Naive thymus-derived CD8-positive, alpha-beta T cell (primary cell): ENCODE results near the gene CPD. TPM values are rescaled to one million over a fixed set of nuclear protein-coding genes. Genes with fewer than 3 reads are reported as not detected.
A peak's percentile ranks its signal among the peaks of the same experiment; 100 is the strongest.
"Not testable (repeated sequence)": the region's sequence is repeated elsewhere in the genome, so short reads cannot be mapped to it uniquely, and the experiment has no call there.

Source experiments
- ATAC-seq, 2 donors: fragments of 150-1000 bp; cut with Tn5 transposase in 1 of 2; sonication (Bioruptor Pico), chemical (Tn5 transposase) in 1 of 2; 1 replicate in 1 of 2; 2 replicates in 1 of 2; pipeline ENCODE4 v1.10.0; 2021; ENCODE audit warnings: mild to moderate bottlenecking in 2 of 2, moderate library complexity in 2 of 2
- POLR2A ChIA-PET: fragments of 350-600 bp; sonication (Branson Sonifier 250); formaldehyde crosslinking; loops from one replicate; lab custom pipeline; 2021; ENCODE audit warnings: antibody characterized with exemption; lab: Charles Lee
- DNase-seq, 10 donors: peaks; one replicate each; pipeline versions ENCODE4 v3.0.0 to v3.0.0-alpha.2; 2020 to 2022
- H3K27ac Mint-ChIP-seq, 10 donors: one replicate each; pipeline ENCODE4 v1.8.0; 2020 to 2022; ENCODE audit warnings: mild to moderate bottlenecking in 10 of 10, mixed read lengths in 10 of 10, moderate library complexity in 4 of 10, inconsistent platforms in 1 of 10
- H3K27me3 Mint-ChIP-seq, 5 donors: one replicate each; pipeline ENCODE4 v1.8.0; 2021 to 2022; ENCODE audit warnings: mixed read lengths in 5 of 5
- H3K36me3 Mint-ChIP-seq, 3 donors: one replicate each; pipeline ENCODE4 v1.8.0; 2020 to 2022; ENCODE audit warnings: mixed read lengths in 3 of 3, mild to moderate bottlenecking in 2 of 3, inconsistent platforms in 1 of 3
- H3K4me1 Mint-ChIP-seq, 4 donors: one replicate each; pipeline ENCODE4 v1.8.0; 2021 to 2022; ENCODE audit warnings: mixed read lengths in 4 of 4
- H3K4me3 Mint-ChIP-seq, 10 donors: one replicate each; pipeline ENCODE4 v1.8.0; 2020 to 2022; ENCODE audit warnings: mild to moderate bottlenecking in 10 of 10, mixed read lengths in 10 of 10, moderate library complexity in 6 of 10, inconsistent platforms in 1 of 10
- H3K9me3 Mint-ChIP-seq, 9 donors: one replicate each; pipeline ENCODE4 v1.8.0; 2020 to 2022; ENCODE audit warnings: mixed read lengths in 9 of 9, mild to moderate bottlenecking in 3 of 9, inconsistent platforms in 1 of 9, moderate library complexity in 1 of 9
- polyA plus RNA-seq, 3 donors: library from polyadenylated mRNA; unstranded; fragments of 300-500 nt; fragmentation: Illumina TruSeq; gene quantifications; one replicate each; pipeline ENCODE4 v1.2.3, GENCODE V29; 2021
- total RNA-seq, 8 experiments: library from RNA in 2 of 8; stranded (reverse) in 2 of 8; gene quantifications; one replicate each; pipeline ENCODE4 v1.2.3 and lab custom pipeline; 2021 to 2026

CPD gene
- total and polyA plus RNA-seq, 5 experiments from 2014 or later = 7.6 to 27.7 (median 11.2) TPM

DNA sequence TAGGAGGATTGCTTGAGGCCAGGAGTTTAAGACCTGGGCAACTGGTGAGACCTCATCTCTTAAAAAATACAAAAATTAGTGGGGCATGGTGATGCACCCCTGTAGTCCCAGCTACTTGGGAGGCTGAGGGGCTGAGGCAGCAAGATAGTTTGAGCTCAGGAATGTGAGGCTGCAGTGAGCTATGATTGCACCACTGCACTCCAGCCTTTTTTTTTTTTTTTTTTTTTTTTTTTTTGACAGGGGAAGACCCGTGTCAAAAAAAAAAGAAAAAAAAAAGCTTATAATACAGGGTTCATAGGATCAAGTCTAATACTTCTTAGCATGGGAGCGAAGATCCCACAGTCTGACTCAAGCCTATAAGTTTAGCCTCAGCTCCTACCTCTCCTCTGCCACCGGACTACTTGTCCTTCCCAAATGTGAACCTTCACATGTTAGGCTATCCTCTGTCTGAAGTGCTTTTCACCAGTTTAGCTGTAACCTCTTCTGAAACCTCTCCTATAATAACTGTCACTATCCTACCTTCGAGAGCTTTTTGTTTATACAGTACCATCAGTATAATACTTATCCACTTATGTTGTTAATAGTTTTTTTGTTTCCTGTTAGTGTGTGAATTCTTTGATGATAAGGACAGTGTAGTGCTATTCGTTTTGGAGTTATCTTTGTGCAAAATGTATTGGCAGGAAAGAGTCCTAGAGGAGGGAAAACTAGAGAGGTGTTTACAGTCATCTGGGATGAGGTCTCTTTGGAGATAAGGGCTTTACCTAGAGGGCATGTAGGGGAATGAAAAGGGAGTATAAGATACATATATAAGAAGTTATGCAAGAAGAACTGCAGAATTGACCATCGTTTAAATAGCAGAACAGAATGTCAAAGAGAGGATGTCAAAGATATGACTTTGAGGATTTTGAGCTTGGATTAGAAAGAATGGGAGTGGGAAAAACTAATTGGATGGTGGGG lies 15.5 kb downstream of the CPD start:
- H3K4me3 Mint-ChIP-seq = no peak overlapping the region
- H3K4me1 Mint-ChIP-seq = peaks cover 9 to 22% (median 16%) of the 10 kb centered on the region in 4 donors
- H3K9me3 Mint-ChIP-seq = no peaks in the 10 kb centered on the region
- POLR2A ChIA-PET = interaction anchor here (0.6 kb wide), 3 partner anchors 295 to 1090 kb away, joined by 3 to 8 read pairs (median 3); no protein-coding TSS in a partner anchor
- H3K27me3 Mint-ChIP-seq = no peaks in the 10 kb centered on the region
- DNase-seq (no peak), ATAC-seq (no peak)
- peak overlapping the region in 2 of 10 donors; percentile 1 to 21 for H3K27ac Mint-ChIP-seq
- peaks cover 0 to 36% (median 9%) of the 10 kb centered on the region in 3 donors for H3K36me3 Mint-ChIP-seq

DNA sequence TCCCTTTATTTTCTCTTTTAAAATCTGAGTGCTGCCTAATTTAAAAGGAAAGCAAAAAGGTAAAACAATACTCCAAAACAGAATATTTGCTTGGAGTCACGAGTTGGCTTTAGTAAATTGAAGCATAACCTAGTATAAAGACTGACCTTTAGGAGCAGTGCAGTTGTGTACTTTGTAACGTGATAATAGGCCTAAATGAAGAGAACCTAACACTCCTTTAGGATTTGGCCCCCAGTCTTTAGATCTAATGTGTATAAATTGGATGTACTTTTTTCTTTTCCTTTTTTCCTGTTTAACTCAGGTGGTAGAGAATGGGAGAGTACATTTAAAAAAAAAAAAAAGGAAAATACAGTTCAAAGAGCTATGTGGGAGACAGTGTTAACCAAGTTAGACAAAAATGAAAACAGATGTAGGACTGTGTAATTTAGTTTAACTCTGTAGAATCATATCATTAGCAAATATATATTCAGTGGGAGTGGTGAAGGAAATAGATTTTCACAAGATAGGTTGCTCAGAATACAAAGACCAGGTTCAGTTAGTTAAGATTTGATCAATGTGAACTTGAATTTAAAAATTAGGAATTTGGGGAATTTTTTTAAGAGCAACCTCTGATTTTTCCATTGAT lies 16.8 kb downstream of the CPD start:
- H3K27me3 Mint-ChIP-seq = no peaks in the 10 kb centered on the region
- no peak overlapping the region for H3K27ac Mint-ChIP-seq
- peaks cover 11 to 22% (median 14%) of the 10 kb centered on the region in 4 donors for H3K4me1 Mint-ChIP-seq
- H3K36me3 Mint-ChIP-seq = peaks cover 0 to 26% (median 7%) of the 10 kb centered on the region in 3 donors
- DNase-seq (no peak), ATAC-seq (no peak)
- H3K4me3 Mint-ChIP-seq = no peak overlapping the region
- no peaks in the 10 kb centered on the region for H3K9me3 Mint-ChIP-seq
- POLR2A ChIA-PET = interaction anchor here (0.7 kb wide), 1 partner anchor 517 kb away, joined by 5 read pairs; no protein-coding TSS in a partner anchor

DNA sequence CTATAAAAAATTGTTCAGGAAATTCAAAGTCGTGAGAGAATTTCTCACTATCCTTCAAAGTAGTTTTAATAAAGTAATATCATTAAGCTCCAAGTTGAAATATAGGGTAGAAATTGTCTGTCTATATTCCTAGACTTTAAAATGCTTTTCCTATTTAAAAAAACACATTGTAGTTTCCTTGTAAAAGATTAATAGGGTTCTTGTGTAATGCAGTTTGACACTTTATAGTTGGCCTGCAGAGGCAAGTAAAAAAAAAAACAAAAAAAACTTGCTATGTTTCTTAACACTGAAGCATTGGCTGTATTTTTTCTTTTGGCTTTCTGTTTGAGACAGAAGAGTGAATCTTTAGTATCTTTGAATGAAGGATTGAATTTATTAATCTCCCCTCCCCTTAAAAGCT lies 17.4 kb downstream of the CPD start:
- no peaks in the 10 kb centered on the region for H3K27me3 Mint-ChIP-seq
- POLR2A ChIA-PET = interaction anchor here (0.7 kb wide), 1 partner anchor 518 kb away, joined by 5 read pairs; no protein-coding TSS in a partner anchor
- ATAC-seq (no peak), DNase-seq (no peak)
- H3K36me3 Mint-ChIP-seq = peaks cover 0 to 24% (median 7%) of the 10 kb centered on the region in 3 donors
- H3K4me3 Mint-ChIP-seq = no peak overlapping the region
- H3K9me3 Mint-ChIP-seq = no peaks in the 10 kb centered on the region
- H3K4me1 Mint-ChIP-seq = peaks cover 13 to 22% (median 17%) of the 10 kb centered on the region in 4 donors
- no peak overlapping the region for H3K27ac Mint-ChIP-seq

DNA sequence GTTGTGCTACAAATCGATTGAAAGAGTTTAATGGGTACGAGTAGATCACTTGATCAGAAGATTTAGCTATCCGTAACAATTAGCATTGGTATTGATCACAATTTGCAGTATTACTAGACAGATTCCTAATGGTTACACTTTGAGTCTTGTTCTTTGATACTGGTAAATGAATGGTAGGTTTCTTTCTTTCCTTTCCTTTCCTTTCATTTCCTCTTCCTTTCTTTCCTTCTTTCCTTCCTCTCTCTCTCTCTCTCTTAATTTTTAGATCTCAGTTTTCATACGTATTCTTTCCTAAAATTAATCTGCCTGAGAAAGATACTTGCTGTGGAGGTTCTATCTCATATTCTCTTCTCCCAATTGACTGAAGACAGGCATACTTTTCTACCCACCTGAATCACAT lies 17.9 kb downstream of the CPD start:
- no peak for DNase-seq
- Mint-ChIP-seq H3K9me3 (no peaks in the 10 kb centered on the region), H3K27ac (no peak overlapping the region), H3K36me3 (peaks cover 0 to 24% (median 3%) of the 10 kb centered on the region in 3 donors), H3K27me3 (no peaks in the 10 kb centered on the region), H3K4me1 (peaks cover 15 to 22% (median 18%) of the 10 kb centered on the region in 4 donors), H3K4me3 (no peak overlapping the region)
- ATAC-seq = no peak
- POLR2A ChIA-PET = no interaction called here

DNA sequence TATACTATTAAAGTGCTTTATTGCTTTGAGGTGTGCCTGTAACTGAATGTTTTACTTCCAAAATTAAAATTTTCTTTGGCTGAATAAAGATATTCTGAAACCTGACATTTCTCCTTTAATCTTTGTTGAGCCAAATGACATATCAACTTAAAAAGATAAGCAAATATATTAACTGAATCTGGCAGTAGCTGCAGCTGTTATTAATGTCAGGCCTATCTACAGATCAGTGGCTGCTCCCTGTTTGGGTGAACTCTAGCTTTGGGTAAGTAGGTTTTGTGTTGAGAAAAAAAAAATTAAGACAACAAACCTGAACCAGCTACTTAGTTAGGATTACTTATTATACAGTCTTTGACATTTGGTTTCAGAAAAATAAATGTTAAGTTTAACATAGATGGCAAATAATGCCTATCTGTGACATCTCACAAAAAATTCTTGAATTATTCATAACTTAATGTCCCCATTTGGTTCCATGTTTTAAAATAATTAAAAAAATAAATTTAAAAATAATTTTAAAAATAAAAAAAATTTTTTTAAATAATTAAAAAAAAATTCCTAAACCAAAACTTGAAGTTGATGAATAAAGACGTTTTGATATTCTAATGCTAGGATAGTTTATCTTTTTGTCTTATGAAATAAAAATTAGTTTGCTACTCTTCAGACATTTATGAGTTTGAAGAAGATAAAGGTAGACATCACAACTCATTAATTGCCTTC lies 19.8 kb downstream of the CPD start:
- no peaks in the 10 kb centered on the region for H3K27me3 Mint-ChIP-seq
- no peak for ATAC-seq
- H3K4me3 Mint-ChIP-seq = no peak overlapping the region
- peaks cover 15 to 22% (median 20%) of the 10 kb centered on the region in 4 donors for H3K4me1 Mint-ChIP-seq
- H3K36me3 Mint-ChIP-seq = peaks cover 5 to 29% (median 12%) of the 10 kb centered on the region in 3 donors
- no peak for DNase-seq
- H3K9me3 Mint-ChIP-seq = peaks cover 0 to 5% (median 0%) of the 10 kb centered on the region in 9 donors
- no peak overlapping the region for H3K27ac Mint-ChIP-seq
- POLR2A ChIA-PET = no interaction called here

DNA sequence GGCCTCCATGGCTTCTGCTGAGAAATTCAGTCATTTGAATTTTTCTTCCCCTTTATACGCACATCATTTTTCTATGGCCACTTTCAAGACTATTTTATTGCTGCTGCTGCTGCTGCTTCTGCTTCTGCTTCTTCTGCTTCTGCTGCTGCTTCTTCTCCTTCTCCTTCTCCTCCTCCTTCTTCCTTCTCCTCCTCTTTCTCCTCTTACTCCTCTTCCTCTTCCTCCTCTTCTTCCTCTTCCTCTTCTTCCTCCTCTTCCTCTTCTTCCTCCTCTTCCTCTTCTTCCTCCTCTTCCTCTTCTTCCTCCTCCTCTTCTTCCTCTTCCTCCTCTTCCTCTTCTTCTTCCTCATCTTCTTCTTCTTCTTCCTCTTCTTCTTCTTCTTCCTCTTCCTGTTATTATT lies 22.4 kb downstream of the CPD start:
- H3K4me1 Mint-ChIP-seq = peaks cover 12 to 16% (median 14%) of the 10 kb centered on the region in 4 donors
- DNase-seq = no peak
- no peak for ATAC-seq
- H3K9me3 Mint-ChIP-seq = peaks cover 0 to 8% (median 0%) of the 10 kb centered on the region in 9 donors
- peaks cover 8 to 29% (median 14%) of the 10 kb centered on the region in 3 donors for H3K36me3 Mint-ChIP-seq
- POLR2A ChIA-PET = interaction anchor here (0.6 kb wide), 1 partner anchor 1178 kb away, joined by 3 read pairs; no protein-coding TSS in a partner anchor
- H3K27me3 Mint-ChIP-seq = no peaks in the 10 kb centered on the region
- no peak overlapping the region for H3K4me3 Mint-ChIP-seq
- peak overlapping the region in 1 of 10 donors; percentile 40 for H3K27ac Mint-ChIP-seq

DNA sequence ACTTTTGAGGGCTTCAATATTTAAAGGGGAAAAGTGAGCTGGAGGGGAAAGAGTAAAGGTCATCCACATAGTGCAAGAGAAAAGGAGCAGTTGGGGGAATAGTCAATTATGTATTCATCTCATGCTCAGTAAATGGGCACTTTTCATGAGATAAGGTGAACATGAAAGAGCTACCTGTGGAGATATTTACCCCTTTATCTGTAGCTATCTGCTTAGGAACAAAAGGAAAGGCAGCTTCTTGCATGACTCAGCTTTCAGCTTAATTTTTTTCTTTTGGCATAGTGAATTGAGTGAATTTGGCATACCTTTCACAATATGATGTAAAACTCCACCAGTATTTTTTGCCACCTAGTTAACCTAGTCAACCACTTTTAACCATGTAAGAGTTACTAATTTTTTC lies 26.4 kb downstream of the CPD start:
- Mint-ChIP-seq H3K9me3 (peaks cover 0 to 8% (median 0%) of the 10 kb centered on the region in 9 donors), H3K27ac (peak overlapping the region in 1 of 10 donors; percentile 7), H3K27me3 (no peaks in the 10 kb centered on the region), H3K4me1 (peaks cover 24 to 40% (median 25%) of the 10 kb centered on the region in 4 donors), H3K4me3 (no peak overlapping the region), H3K36me3 (peaks cover 8 to 41% (median 25%) of the 10 kb centered on the region in 3 donors)
- POLR2A ChIA-PET = no interaction called here
- no peak for ATAC-seq
- no peak for DNase-seq

DNA sequence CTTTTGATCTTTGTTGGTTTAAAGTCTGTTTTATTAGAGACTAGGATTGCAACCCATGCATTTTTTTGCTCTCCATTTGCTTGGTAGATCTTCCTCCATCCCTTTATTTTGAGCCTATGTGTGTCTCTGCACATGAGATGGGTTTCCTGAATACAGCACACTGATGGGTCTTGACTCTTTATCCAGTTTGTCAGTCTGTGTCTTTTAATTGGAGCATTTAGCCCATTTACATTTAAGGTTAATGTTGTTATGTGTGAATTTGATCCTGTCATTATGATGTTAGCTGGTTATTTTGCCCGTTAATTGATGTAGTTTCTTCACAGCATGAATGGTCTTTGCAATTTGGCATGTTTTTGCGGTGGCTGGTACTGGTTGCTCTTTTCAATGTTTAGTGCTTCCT lies 31.9 kb downstream of the CPD start:
- Mint-ChIP-seq H3K36me3 (peaks cover 0 to 19% (median 11%) of the 10 kb centered on the region in 3 donors), H3K4me1 (peaks cover 19 to 50% (median 23%) of the 10 kb centered on the region in 4 donors)
- H3K4me3 Mint-ChIP-seq, POLR2A ChIA-PET, H3K27ac Mint-ChIP-seq, H3K9me3 Mint-ChIP-seq, DNase-seq, H3K27me3 Mint-ChIP-seq, ATAC-seq: not testable (repeated sequence)

DNA sequence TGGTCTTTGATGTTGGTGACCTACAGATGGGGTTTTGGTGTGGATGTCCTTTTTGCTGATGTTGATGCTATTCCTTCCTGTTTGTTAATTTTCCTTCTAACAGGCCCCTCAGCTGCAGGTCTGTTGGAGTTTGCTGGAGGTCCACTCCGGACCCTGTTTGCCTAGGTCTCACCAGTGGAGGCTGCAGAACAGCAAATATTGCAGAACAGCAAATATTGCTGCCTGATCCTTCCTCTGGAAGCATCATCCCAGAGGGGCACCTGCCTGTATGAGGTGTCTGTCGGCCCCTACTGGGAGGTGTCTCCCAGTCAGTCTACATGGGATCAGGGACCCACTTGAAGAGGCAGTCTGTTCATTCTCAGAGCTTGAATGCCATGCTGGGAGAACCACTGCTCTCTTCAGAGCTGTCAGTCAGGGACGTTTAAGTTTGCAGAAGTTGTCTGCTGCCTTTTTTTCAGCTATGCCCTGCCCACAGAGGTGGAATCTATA lies 33.3 kb downstream of the CPD start:
- not testable (repeated sequence) for H3K4me3 Mint-ChIP-seq, DNase-seq, H3K9me3 Mint-ChIP-seq, ATAC-seq, H3K27me3 Mint-ChIP-seq, H3K27ac Mint-ChIP-seq
- POLR2A ChIA-PET = interaction anchor here (0.7 kb wide), 1 partner anchor 642 kb away, joined by 3 read pairs; no protein-coding TSS in a partner anchor
- Mint-ChIP-seq H3K36me3 (peaks cover 0 to 17% (median 9%) of the 10 kb centered on the region in 3 donors), H3K4me1 (peaks cover 19 to 50% (median 22%) of the 10 kb centered on the region in 4 donors)

DNA sequence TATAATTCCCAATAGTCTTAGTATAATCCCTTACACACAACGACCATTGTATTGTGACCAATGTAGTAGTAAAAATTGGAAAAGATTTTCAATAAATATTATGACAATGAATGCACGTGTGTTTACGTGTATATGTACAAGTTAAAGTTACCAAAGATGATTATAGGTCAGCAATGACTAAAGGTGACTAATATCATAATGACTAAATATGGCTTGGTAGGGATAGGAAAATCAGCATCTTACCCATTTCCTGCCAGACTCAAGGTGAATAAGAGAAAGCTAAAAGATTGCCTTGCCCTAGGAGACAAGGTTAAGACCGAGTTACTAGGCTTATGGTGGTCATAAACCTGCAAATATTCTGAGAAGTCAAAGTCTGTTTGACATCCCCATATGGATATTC lies 34.4 kb downstream of the CPD start:
- no peak for DNase-seq
- H3K27ac Mint-ChIP-seq = no peak overlapping the region
- H3K36me3 Mint-ChIP-seq = peaks cover 0 to 13% (median 3%) of the 10 kb centered on the region in 3 donors
- peaks cover 0 to 3% (median 0%) of the 10 kb centered on the region in 9 donors for H3K9me3 Mint-ChIP-seq
- H3K4me1 Mint-ChIP-seq = peaks cover 15 to 39% (median 19%) of the 10 kb centered on the region in 4 donors
- no peak for ATAC-seq
- no peaks in the 10 kb centered on the region for H3K27me3 Mint-ChIP-seq
- no peak overlapping the region for H3K4me3 Mint-ChIP-seq
- POLR2A ChIA-PET = no interaction called here

DNA sequence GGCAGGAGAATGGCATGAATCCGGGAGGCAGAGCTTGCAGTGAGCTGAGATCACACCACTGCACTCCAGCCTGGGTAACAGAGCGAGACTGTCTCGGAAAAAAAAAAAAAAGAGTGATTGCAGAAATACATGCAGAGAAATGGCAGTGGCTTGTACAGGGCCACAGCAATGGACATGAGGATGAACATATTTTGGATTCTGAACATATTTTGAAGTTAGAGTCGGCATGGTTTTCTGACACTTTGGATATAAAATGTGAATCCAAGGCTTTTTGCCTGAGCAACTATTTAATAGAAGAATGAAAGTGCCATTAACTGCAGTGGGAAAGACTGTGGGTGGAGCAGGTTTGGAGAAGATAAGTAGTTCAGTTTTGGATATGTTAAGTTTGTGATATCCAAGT lies 35.8 kb downstream of the CPD start:
- no peaks in the 10 kb centered on the region for H3K27me3 Mint-ChIP-seq
- peak overlapping the region in 1 of 10 donors; percentile 18 for H3K27ac Mint-ChIP-seq
- H3K4me1 Mint-ChIP-seq = peaks cover 8 to 26% (median 11%) of the 10 kb centered on the region in 4 donors
- DNase-seq (no peak), ATAC-seq (no peak)
- POLR2A ChIA-PET = no interaction called here
- H3K36me3 Mint-ChIP-seq = peaks cover 0 to 9% (median 0%) of the 10 kb centered on the region in 3 donors
- H3K9me3 Mint-ChIP-seq = peaks cover 0 to 3% (median 0%) of the 10 kb centered on the region in 9 donors
- H3K4me3 Mint-ChIP-seq = no peak overlapping the region

DNA sequence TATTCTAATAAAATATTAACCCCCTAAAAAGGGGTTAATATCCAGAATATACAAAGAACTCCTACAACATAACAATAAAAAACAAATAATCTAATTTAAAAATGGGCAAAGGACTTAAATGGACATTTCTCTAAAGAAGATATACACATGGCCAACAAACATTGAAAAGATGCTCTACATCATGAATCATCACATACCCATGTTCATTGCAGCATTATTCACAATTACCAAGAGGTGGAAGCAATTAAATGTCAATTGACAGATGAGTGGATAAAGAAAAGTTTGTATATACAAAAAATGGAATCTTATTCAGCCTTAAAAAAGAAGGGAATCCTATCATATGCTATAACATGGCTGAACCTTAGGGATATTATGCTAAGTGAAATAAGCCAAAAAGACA lies 36.8 kb downstream of the CPD start:
- Mint-ChIP-seq H3K4me3 (no peak overlapping the region), H3K27me3 (no peaks in the 10 kb centered on the region), H3K36me3 (peaks cover 0 to 8% (median 0%) of the 10 kb centered on the region in 3 donors), H3K27ac (peak overlapping the region in 1 of 10 donors; percentile 57), H3K4me1 (peaks cover 4 to 18% (median 7%) of the 10 kb centered on the region in 4 donors), H3K9me3 (peaks cover 0 to 3% (median 0%) of the 10 kb centered on the region in 9 donors)
- ATAC-seq (no peak), DNase-seq (no peak)
- POLR2A ChIA-PET = no interaction called here
